ENCODE results near the gene OPTC.
"Not testable (repeated sequence)": the region's sequence is repeated elsewhere in the genome, so short reads cannot be mapped to it uniquely, and the experiment has no call there.

OPTC gene

GRCh38 chr1:203513585-203514031 is 19.7 kb downstream of the OPTC start:
- DNase-seq (ENCODE audit: low read depth): no peak
- H3K4me3 ChIP-seq (ENCODE audit: low read length): no peak overlapping the region
- TF ChIP-seq CTCF (conservative IDR thresholded peaks at IDR 0.05; ENCODE audit: low read depth, low read length): no peak

GRCh38 chr1:203516184-203516583 is 22.2 kb downstream of the OPTC start:
- no peak for DNase-seq (ENCODE audit: low read depth)
- H3K4me3 ChIP-seq (ENCODE audit: low read length): no peak overlapping the region
- no peak for TF ChIP-seq CTCF (conservative IDR thresholded peaks at IDR 0.05; ENCODE audit: low read depth, low read length)

- no peak for TF ChIP-seq CTCF (conservative IDR thresholded peaks at IDR 0.05; ENCODE audit: low read depth, low read length)
- DNase-seq (ENCODE audit: low read depth): no peak
- no peak overlapping the region for H3K4me3 ChIP-seq (ENCODE audit: low read length)
These were observed 23.0 kb downstream of the OPTC start for GRCh38 chr1:203516906-203517305.

GRCh38 chr1:203517426-203518110 is 23.6 kb downstream of the OPTC start:
- H3K4me3 ChIP-seq (ENCODE audit: low read length): no peak overlapping the region
- no peak for DNase-seq (ENCODE audit: low read depth)
- no peak for TF ChIP-seq CTCF (conservative IDR thresholded peaks at IDR 0.05; ENCODE audit: low read depth, low read length)

GRCh38 chr1:203518139-203518538 is 24.2 kb downstream of the OPTC start:
- not testable (repeated sequence) for DNase-seq (ENCODE audit: low read depth); H3K4me3 ChIP-seq (ENCODE audit: low read length)

GRCh38 chr1:203518541-203518940 is 24.6 kb downstream of the OPTC start:
- TF ChIP-seq CTCF (conservative IDR thresholded peaks at IDR 0.05; ENCODE audit: low read depth, low read length): no peak
- H3K4me3 ChIP-seq (ENCODE audit: low read length): no peak overlapping the region
- DNase-seq (ENCODE audit: low read depth): no peak

GRCh38 chr1:203519053-203519840 is 25.3 kb downstream of the OPTC start:
- no peak for TF ChIP-seq CTCF (conservative IDR thresholded peaks at IDR 0.05; ENCODE audit: low read depth, low read length)
- no peak overlapping the region for H3K4me3 ChIP-seq (ENCODE audit: low read length)
- DNase-seq (ENCODE audit: low read depth): peak; percentile 71

Data from retinal pigment epithelial cell (primary cell).